ENCODE data around the gene PDE1C. TPM values are rescaled to one million over a fixed set of nuclear protein-coding genes. Genes with fewer than 3 reads are reported as not detected.

Gene PDE1C
- total and polyA plus RNA-seq, 5 donors from 2014 or later, result not detected

- ATAC-seq (ENCODE audit: low read depth in 2 of 2) (no peak), DNase-seq (no peak)
- Mint-ChIP-seq H3K27ac (no peak overlapping the region), H3K27me3 (no peaks in the 10 kb centered on the region), H3K4me3 (no peak overlapping the region), H3K4me1 (no peaks in the 10 kb centered on the region), H3K36me3 (no peaks in the 10 kb centered on the region), H3K9me3 (peaks cover 0 to 5% (median 2%) of the 10 kb centered on the region in 7 donors)
- H3K27me3 ChIP-seq (ENCODE audit: control insufficient read depth, insufficient read depth, low read length), result no peaks in the 10 kb centered on the region
- no peaks in the 10 kb centered on the region for H3K36me3 ChIP-seq (ENCODE audit: control insufficient read depth, insufficient read depth, low read length)
- H3K4me1 ChIP-seq (ENCODE audit: control insufficient read depth, insufficient read depth, low read length, poor library complexity, severe bottlenecking), result no peaks in the 10 kb centered on the region
- H3K27ac ChIP-seq (ENCODE audit: insufficient read depth, low read length, poor library complexity, severe bottlenecking), result no peak overlapping the region
- H3K4me3 ChIP-seq (ENCODE audit: low read depth, low read length), result no peak overlapping the region
- no peaks in the 10 kb centered on the region for H3K9me3 ChIP-seq (ENCODE audit: control insufficient read depth in 2 of 2, low read length in 2 of 2)
Measured at GRCh38 chr7:32062150-32062549, 8.1 kb downstream of the PDE1C start.

GRCh38 chr7:32061346-32061745, 8.9 kb downstream of the PDE1C start:
- DNase-seq (no peak), ATAC-seq (ENCODE audit: low read depth in 2 of 2) (no peak)
- H3K27me3 ChIP-seq (ENCODE audit: control insufficient read depth, insufficient read depth, low read length), result no peaks in the 10 kb centered on the region
- H3K9me3 Mint-ChIP-seq, result peaks cover 0 to 5% (median 2%) of the 10 kb centered on the region in 7 donors
- H3K27ac ChIP-seq (ENCODE audit: insufficient read depth, low read length, poor library complexity, severe bottlenecking), result no peak overlapping the region
- H3K4me3 ChIP-seq (ENCODE audit: low read depth, low read length), result no peak overlapping the region
- no peaks in the 10 kb centered on the region for H3K4me1 ChIP-seq (ENCODE audit: control insufficient read depth, insufficient read depth, low read length, poor library complexity, severe bottlenecking)
- H3K4me3 Mint-ChIP-seq, result no peak overlapping the region
- H3K36me3 Mint-ChIP-seq, result no peaks in the 10 kb centered on the region
- H3K9me3 ChIP-seq (ENCODE audit: control insufficient read depth in 2 of 2, low read length in 2 of 2), result no peaks in the 10 kb centered on the region
- H3K27me3 Mint-ChIP-seq, result no peaks in the 10 kb centered on the region
- H3K27ac Mint-ChIP-seq, result no peak overlapping the region
- H3K4me1 Mint-ChIP-seq, result no peaks in the 10 kb centered on the region
- H3K36me3 ChIP-seq (ENCODE audit: control insufficient read depth, insufficient read depth, low read length), result no peaks in the 10 kb centered on the region

GRCh38 chr7:32059289-32060011, 10.8 kb downstream of the PDE1C start:
- Mint-ChIP-seq H3K27me3 (no peaks in the 10 kb centered on the region), H3K4me3 (no peak overlapping the region), H3K27ac (no peak overlapping the region), H3K36me3 (no peaks in the 10 kb centered on the region), H3K4me1 (no peaks in the 10 kb centered on the region), H3K9me3 (peaks cover 0 to 5% (median 2%) of the 10 kb centered on the region in 7 donors)
- Histone ChIP-seq H3K27me3 (ENCODE audit: control insufficient read depth, insufficient read depth, low read length) (no peaks in the 10 kb centered on the region), H3K9me3 (ENCODE audit: control insufficient read depth in 2 of 2, low read length in 2 of 2) (no peaks in the 10 kb centered on the region), H3K27ac (ENCODE audit: insufficient read depth, low read length, poor library complexity, severe bottlenecking) (no peak overlapping the region), H3K36me3 (ENCODE audit: control insufficient read depth, insufficient read depth, low read length) (no peaks in the 10 kb centered on the region), H3K4me1 (ENCODE audit: control insufficient read depth, insufficient read depth, low read length, poor library complexity, severe bottlenecking) (no peaks in the 10 kb centered on the region), H3K4me3 (ENCODE audit: low read depth, low read length) (no peak overlapping the region)
- DNase-seq (no peak), ATAC-seq (ENCODE audit: low read depth in 2 of 2) (no peak)

GRCh38 chr7:32058002-32058401, 12.2 kb downstream of the PDE1C start:
- Histone ChIP-seq H3K27me3 (ENCODE audit: control insufficient read depth, insufficient read depth, low read length) (no peaks in the 10 kb centered on the region), H3K27ac (ENCODE audit: insufficient read depth, low read length, poor library complexity, severe bottlenecking) (no peak overlapping the region), H3K36me3 (ENCODE audit: control insufficient read depth, insufficient read depth, low read length) (no peaks in the 10 kb centered on the region), H3K9me3 (ENCODE audit: control insufficient read depth in 2 of 2, low read length in 2 of 2) (no peaks in the 10 kb centered on the region), H3K4me1 (ENCODE audit: control insufficient read depth, insufficient read depth, low read length, poor library complexity, severe bottlenecking) (no peaks in the 10 kb centered on the region), H3K4me3 (ENCODE audit: low read depth, low read length) (no peak overlapping the region)
- ATAC-seq (ENCODE audit: low read depth in 2 of 2), result no peak
- Mint-ChIP-seq H3K9me3 (peaks cover 0 to 5% (median 0%) of the 10 kb centered on the region in 7 donors), H3K27me3 (no peaks in the 10 kb centered on the region), H3K27ac (no peak overlapping the region), H3K36me3 (no peaks in the 10 kb centered on the region), H3K4me3 (no peak overlapping the region), H3K4me1 (no peaks in the 10 kb centered on the region)
- no peak for DNase-seq

- H3K4me1 ChIP-seq (ENCODE audit: control insufficient read depth, insufficient read depth, low read length, poor library complexity, severe bottlenecking), result no peaks in the 10 kb centered on the region
- DNase-seq (no peak), ATAC-seq (ENCODE audit: low read depth in 2 of 2) (no peak)
- H3K4me1 Mint-ChIP-seq, result no peaks in the 10 kb centered on the region
- no peak overlapping the region for H3K27ac Mint-ChIP-seq
- no peaks in the 10 kb centered on the region for H3K27me3 Mint-ChIP-seq
- H3K36me3 ChIP-seq (ENCODE audit: control insufficient read depth, insufficient read depth, low read length), result no peaks in the 10 kb centered on the region
- no peak overlapping the region for H3K27ac ChIP-seq (ENCODE audit: insufficient read depth, low read length, poor library complexity, severe bottlenecking)
- no peak overlapping the region for H3K4me3 Mint-ChIP-seq
- no peaks in the 10 kb centered on the region for H3K27me3 ChIP-seq (ENCODE audit: control insufficient read depth, insufficient read depth, low read length)
- H3K36me3 Mint-ChIP-seq, result no peaks in the 10 kb centered on the region
- H3K9me3 ChIP-seq (ENCODE audit: control insufficient read depth in 2 of 2, low read length in 2 of 2), result no peaks in the 10 kb centered on the region
- peaks cover 0 to 4% (median 0%) of the 10 kb centered on the region in 7 donors for H3K9me3 Mint-ChIP-seq
- H3K4me3 ChIP-seq (ENCODE audit: low read depth, low read length), result no peak overlapping the region
Measured at GRCh38 chr7:32056767-32057166, 13.4 kb downstream of the PDE1C start.

GRCh38 chr7:32053204-32053603, 17.0 kb downstream of the PDE1C start:
- ATAC-seq (ENCODE audit: low read depth in 2 of 2) (no peak), DNase-seq (no peak)
- Mint-ChIP-seq H3K4me1 (no peaks in the 10 kb centered on the region), H3K36me3 (no peaks in the 10 kb centered on the region), H3K27ac (no peak overlapping the region), H3K9me3 (peaks cover 0 to 6% (median 0%) of the 10 kb centered on the region in 7 donors), H3K4me3 (no peak overlapping the region), H3K27me3 (no peaks in the 10 kb centered on the region)
- no peaks in the 10 kb centered on the region for H3K36me3 ChIP-seq (ENCODE audit: control insufficient read depth, insufficient read depth, low read length)
- no peak overlapping the region for H3K4me3 ChIP-seq (ENCODE audit: low read depth, low read length)
- no peaks in the 10 kb centered on the region for H3K4me1 ChIP-seq (ENCODE audit: control insufficient read depth, insufficient read depth, low read length, poor library complexity, severe bottlenecking)
- H3K9me3 ChIP-seq (ENCODE audit: control insufficient read depth in 2 of 2, low read length in 2 of 2), result no peaks in the 10 kb centered on the region
- no peaks in the 10 kb centered on the region for H3K27me3 ChIP-seq (ENCODE audit: control insufficient read depth, insufficient read depth, low read length)
- no peak overlapping the region for H3K27ac ChIP-seq (ENCODE audit: insufficient read depth, low read length, poor library complexity, severe bottlenecking)

- H3K36me3 ChIP-seq (ENCODE audit: control insufficient read depth, insufficient read depth, low read length), result no peaks in the 10 kb centered on the region
- no peaks in the 10 kb centered on the region for H3K9me3 ChIP-seq (ENCODE audit: control insufficient read depth in 2 of 2, low read length in 2 of 2)
- H3K27me3 ChIP-seq (ENCODE audit: control insufficient read depth, insufficient read depth, low read length), result no peaks in the 10 kb centered on the region
- peaks cover 0 to 6% (median 0%) of the 10 kb centered on the region in 7 donors for H3K9me3 Mint-ChIP-seq
- H3K27me3 Mint-ChIP-seq, result no peaks in the 10 kb centered on the region
- no peak for DNase-seq
- no peak overlapping the region for H3K27ac Mint-ChIP-seq
- no peaks in the 10 kb centered on the region for H3K36me3 Mint-ChIP-seq
- no peak overlapping the region for H3K4me3 ChIP-seq (ENCODE audit: low read depth, low read length)
- no peaks in the 10 kb centered on the region for H3K4me1 ChIP-seq (ENCODE audit: control insufficient read depth, insufficient read depth, low read length, poor library complexity, severe bottlenecking)
- H3K4me1 Mint-ChIP-seq, result no peaks in the 10 kb centered on the region
- no peak for ATAC-seq (ENCODE audit: low read depth in 2 of 2)
- no peak overlapping the region for H3K27ac ChIP-seq (ENCODE audit: insufficient read depth, low read length, poor library complexity, severe bottlenecking)
- H3K4me3 Mint-ChIP-seq, result no peak overlapping the region
Measured at GRCh38 chr7:32051128-32051527, 19.1 kb downstream of the PDE1C start.

GRCh38 chr7:32049599-32049998, 20.6 kb downstream of the PDE1C start:
- H3K4me1 Mint-ChIP-seq, result no peaks in the 10 kb centered on the region
- H3K9me3 ChIP-seq (ENCODE audit: control insufficient read depth in 2 of 2, low read length in 2 of 2), result no peaks in the 10 kb centered on the region
- H3K4me3 ChIP-seq (ENCODE audit: low read depth, low read length), result no peak overlapping the region
- H3K27ac Mint-ChIP-seq, result no peak overlapping the region
- no peaks in the 10 kb centered on the region for H3K27me3 Mint-ChIP-seq
- ATAC-seq (ENCODE audit: low read depth in 2 of 2), result no peak
- no peak overlapping the region for H3K4me3 Mint-ChIP-seq
- peaks cover 0 to 6% (median under 1%) of the 10 kb centered on the region in 7 donors for H3K9me3 Mint-ChIP-seq
- no peaks in the 10 kb centered on the region for H3K4me1 ChIP-seq (ENCODE audit: control insufficient read depth, insufficient read depth, low read length, poor library complexity, severe bottlenecking)
- no peak for DNase-seq
- no peak overlapping the region for H3K27ac ChIP-seq (ENCODE audit: insufficient read depth, low read length, poor library complexity, severe bottlenecking)
- H3K36me3 Mint-ChIP-seq, result no peaks in the 10 kb centered on the region
- H3K36me3 ChIP-seq (ENCODE audit: control insufficient read depth, insufficient read depth, low read length), result no peaks in the 10 kb centered on the region
- no peaks in the 10 kb centered on the region for H3K27me3 ChIP-seq (ENCODE audit: control insufficient read depth, insufficient read depth, low read length)

Data from CD4-positive, CD25-positive, alpha-beta regulatory T cell (primary cell).